Glutamatergic neuron (in vitro differentiated cells): ENCODE results near the gene WASHC3. TPM values are rescaled to one million over a fixed set of nuclear protein-coding genes. Genes with fewer than 3 reads are reported as not detected.
"Not testable (repeated sequence)": the region's sequence is repeated elsewhere in the genome, so short reads cannot be mapped to it uniquely, and the experiment has no call there.

Experiments
- DNase-seq: peaks from one replicate; pipeline ENCODE4 v3.0.0; 2022
- H3K27ac Mint-ChIP-seq: one replicate; pipeline ENCODE4 v1.8.0; 2020; ENCODE audit warnings: mild to moderate bottlenecking, mixed read lengths, inconsistent platforms; ENCODE audit not compliant: unreplicated experiment
- H3K27me3 Mint-ChIP-seq: one replicate; pipeline ENCODE4 v1.8.0; 2020; ENCODE audit warnings: mild to moderate bottlenecking, moderate library complexity, mixed read lengths, inconsistent platforms; ENCODE audit not compliant: unreplicated experiment
- H3K36me3 Mint-ChIP-seq: one replicate; pipeline ENCODE4 v1.8.0; 2020; ENCODE audit warnings: mild to moderate bottlenecking, mixed read lengths, inconsistent platforms; ENCODE audit not compliant: unreplicated experiment
- H3K4me1 Mint-ChIP-seq: one replicate; pipeline ENCODE4 v1.8.0; 2020; ENCODE audit warnings: mild to moderate bottlenecking, low read depth, mixed read lengths, inconsistent platforms; ENCODE audit not compliant: unreplicated experiment
- H3K4me3 Mint-ChIP-seq: one replicate; pipeline ENCODE4 v1.8.0; 2020; ENCODE audit warnings: mild to moderate bottlenecking, mixed read lengths, inconsistent platforms; ENCODE audit not compliant: unreplicated experiment
- H3K9me3 Mint-ChIP-seq: one replicate; pipeline ENCODE4 v1.8.0; 2020; ENCODE audit warnings: mild to moderate bottlenecking, moderate library complexity, mixed read lengths, inconsistent platforms; ENCODE audit not compliant: unreplicated experiment
- CTCF ChIP-seq: fragments of 200-600 bp; sonication (generic); IDR thresholded peaks from one replicate; pipeline ENCODE4 v1.5.0; 2021; ENCODE audit not compliant: partially characterized antibody, unreplicated experiment
- total RNA-seq: library from RNA; stranded (reverse); fragmentation: NEBNext Ultra II Directional; extraction: Animal tissue kit (Norgen Biotek cat#: 25700); gene quantifications from one replicate; pipeline ENCODE4 v1.2.1, GENCODE V29; 2021; ENCODE audit not compliant: unreplicated experiment

Gene WASHC3
- total RNA-seq, 1 donor from 2014 or later, result 35.1 TPM

GRCh38 chr12:102095677-102096263 is 34.0 kb upstream of the WASHC3 start:
- Mint-ChIP-seq H3K27me3 (no peaks in the 10 kb centered on the region), H3K4me3 (no peak overlapping the region), H3K27ac (no peak overlapping the region), H3K36me3 (no peaks in the 10 kb centered on the region), H3K4me1 (no peaks in the 10 kb centered on the region), H3K9me3 (no peaks in the 10 kb centered on the region)
- TF ChIP-seq CTCF, result peak; percentile 38
- DNase-seq, result no peak

GRCh38 chr12:102093319-102093718 is 31.5 kb upstream of the WASHC3 start:
- Mint-ChIP-seq H3K27ac (no peak overlapping the region), H3K27me3 (peaks cover 2% of the 10 kb centered on the region)

GRCh38 chr12:102089228-102089835 is 27.5 kb upstream of the WASHC3 start:
- H3K4me1 Mint-ChIP-seq, H3K27me3 Mint-ChIP-seq, H3K4me3 Mint-ChIP-seq, H3K36me3 Mint-ChIP-seq, H3K9me3 Mint-ChIP-seq, DNase-seq: not testable (repeated sequence)
- H3K27ac Mint-ChIP-seq, result peak overlapping the region; percentile 52

More at GRCh38 chr12:102093319-102093718, 31.5 kb upstream of the WASHC3 start:
- peaks cover 7% of the 10 kb centered on the region for H3K36me3 Mint-ChIP-seq
- no peaks in the 10 kb centered on the region for H3K9me3 Mint-ChIP-seq
- H3K4me3 Mint-ChIP-seq, result no peak overlapping the region
- peak; percentile 11 for TF ChIP-seq CTCF
- no peak for DNase-seq
- H3K4me1 Mint-ChIP-seq, result no peaks in the 10 kb centered on the region

- no peaks in the 10 kb centered on the region for H3K9me3 Mint-ChIP-seq
- H3K4me1 Mint-ChIP-seq, result no peaks in the 10 kb centered on the region
- no peak for DNase-seq
- no peaks in the 10 kb centered on the region for H3K36me3 Mint-ChIP-seq
- no peaks in the 10 kb centered on the region for H3K27me3 Mint-ChIP-seq
- no peak overlapping the region for H3K27ac Mint-ChIP-seq
- no peak overlapping the region for H3K4me3 Mint-ChIP-seq
- no peak for TF ChIP-seq CTCF
These were observed 19.1 kb upstream of the WASHC3 start for GRCh38 chr12:102080842-102081241.

- DNase-seq, H3K27me3 Mint-ChIP-seq, H3K27ac Mint-ChIP-seq, H3K36me3 Mint-ChIP-seq, H3K4me1 Mint-ChIP-seq, H3K9me3 Mint-ChIP-seq, H3K4me3 Mint-ChIP-seq: not testable (repeated sequence)
These were observed 10.3 kb upstream of the WASHC3 start for GRCh38 chr12:102072092-102072491.

- Mint-ChIP-seq H3K9me3 (no peaks in the 10 kb centered on the region), H3K27me3 (no peaks in the 10 kb centered on the region), H3K27ac (no peak overlapping the region), H3K36me3 (no peaks in the 10 kb centered on the region), H3K4me3 (no peak overlapping the region), H3K4me1 (no peaks in the 10 kb centered on the region)
- DNase-seq, result no peak
- TF ChIP-seq CTCF, result no peak
These were observed 7.9 kb upstream of the WASHC3 start for GRCh38 chr12:102069707-102070106.
